ENCODE results near the gene INSIG1. TPM values are rescaled to one million over a fixed set of nuclear protein-coding genes. Genes with fewer than 3 reads are reported as not detected.

INSIG1 gene
- total and polyA plus RNA-seq, 2 donors (not counting 3 experiments of a cell fraction or from before 2014, with no cell fraction given): 79.3 to 102 TPM

- ChIA-PET CTCF (no interaction called here), POLR2A (no interaction called here)
- no peaks in the 10 kb centered on the region for H3K9me1 ChIP-seq (replicated peaks; ENCODE audit: control insufficient read depth, extremely low read depth, insufficient read depth, low read length)
- FAIRE-seq (no peak), DNase-seq (ENCODE audit: low read depth, low spot score) (no peak)
- no peak overlapping the region for H3K4me2 ChIP-seq (ENCODE audit: insufficient read depth, low read length)
- no peak overlapping the region for H3K4me3 ChIP-seq (replicated peaks in 1 of 3; ENCODE audit: insufficient read depth in 1 of 3, low read depth in 1 of 3, low read length in 3 of 3)
- dilution Hi-C loops (cut with MboI; ENCODE audit: extremely low pct_ligation_motif_present, low sequenced_read_pairs): no loop called here
- no peaks in the 10 kb centered on the region for H3K36me3 ChIP-seq (ENCODE audit: control insufficient read depth in 2 of 2, extremely low read depth in 1 of 2, insufficient read depth in 2 of 2, low read length in 2 of 2)
- H3K79me2 ChIP-seq (ENCODE audit: control insufficient read depth, insufficient read depth, low read length): peaks cover under 1% of the 10 kb centered on the region
- no peak overlapping the region for H3K9ac ChIP-seq (replicated peaks; ENCODE audit: extremely low read depth, insufficient read depth, low read length)
- H3K9me3 ChIP-seq (replicated peaks; ENCODE audit: control insufficient read depth, insufficient read depth, low read length): no peaks in the 10 kb centered on the region
- TF ChIP-seq MYC (IDR thresholded peaks at IDR 0.05; ENCODE audit: low read depth, low read length) (no peak), POLR2AphosphoS5 (IDR thresholded peaks at IDR 0.05; ENCODE audit: insufficient read depth, low read depth, low read length) (no peak), GATA2 (IDR thresholded peaks at IDR 0.05; ENCODE audit: insufficient read depth, insufficient read length, low read depth, low read length) (peak; percentile 35)
- no TSS peak for BruUV-seq (replicated peaks)
- peaks cover 18% of the 10 kb centered on the region for H3K4me1 ChIP-seq (ENCODE audit: control insufficient read depth, extremely low read depth, insufficient read depth, low read length)
- intact Hi-C loops (cut with micrococcal nuclease): loop anchor here (10.0 kb wide), 1 partner anchor 472 kb away; no protein-coding TSS in a partner anchor
- no peaks in the 10 kb centered on the region for H3K27me3 ChIP-seq (ENCODE audit: control insufficient read depth in 2 of 2, insufficient read depth in 2 of 2, low read length in 2 of 2)
- H3K27ac ChIP-seq (ENCODE audit: insufficient read depth, low read depth, low read length): no peak overlapping the region
- H4K20me1 ChIP-seq (replicated peaks; ENCODE audit: control insufficient read depth, extremely low read depth, insufficient read depth, low read length): no peaks in the 10 kb centered on the region
- H2AFZ ChIP-seq (ENCODE audit: low read depth, low read length): no peak overlapping the region
These were observed 4.9 kb upstream of the INSIG1 start for GRCh38 chr7:155292680-155293226.

- Histone ChIP-seq H2AFZ (ENCODE audit: low read depth, low read length) (no peak overlapping the region), H3K9ac (replicated peaks; ENCODE audit: extremely low read depth, insufficient read depth, low read length) (no peak overlapping the region), H3K4me2 (ENCODE audit: insufficient read depth, low read length) (no peak overlapping the region), H3K9me1 (replicated peaks; ENCODE audit: control insufficient read depth, extremely low read depth, insufficient read depth, low read length) (no peaks in the 10 kb centered on the region), H3K4me1 (ENCODE audit: control insufficient read depth, extremely low read depth, insufficient read depth, low read length) (peaks cover 18% of the 10 kb centered on the region), H3K27me3 (ENCODE audit: control insufficient read depth in 2 of 2, insufficient read depth in 2 of 2, low read length in 2 of 2) (no peaks in the 10 kb centered on the region), H3K27ac (ENCODE audit: insufficient read depth, low read depth, low read length) (no peak overlapping the region), H4K20me1 (replicated peaks; ENCODE audit: control insufficient read depth, extremely low read depth, insufficient read depth, low read length) (no peaks in the 10 kb centered on the region), H3K79me2 (ENCODE audit: control insufficient read depth, insufficient read depth, low read length) (peaks cover 12% of the 10 kb centered on the region), H3K36me3 (ENCODE audit: control insufficient read depth in 2 of 2, extremely low read depth in 1 of 2, insufficient read depth in 2 of 2, low read length in 2 of 2) (no peaks in the 10 kb centered on the region), H3K9me3 (replicated peaks; ENCODE audit: control insufficient read depth, insufficient read depth, low read length) (no peaks in the 10 kb centered on the region), H3K4me3 (replicated peaks in 1 of 3; ENCODE audit: insufficient read depth in 1 of 3, low read depth in 1 of 3, low read length in 3 of 3) (no peak overlapping the region)
- dilution Hi-C loops (cut with MboI; ENCODE audit: extremely low pct_ligation_motif_present, low sequenced_read_pairs): no loop called here
- POLR2A ChIA-PET: no interaction called here
- intact Hi-C loops (cut with micrococcal nuclease): loop anchor here (10.0 kb wide), 1 partner anchor 471 kb away; no protein-coding TSS in a partner anchor
- BruUV-seq (replicated peaks): no TSS peak
- FAIRE-seq (no peak), DNase-seq (ENCODE audit: low read depth, low spot score) (no peak)
- TF ChIP-seq MAX (IDR thresholded peaks at IDR 0.05; ENCODE audit: insufficient read depth, insufficient read length): no peak
- TF ChIP-seq POLR2A (IDR thresholded peaks at IDR 0.05; ENCODE audit: low read depth, low read length): no peak
- TF ChIP-seq CTCF (IDR thresholded peaks at IDR 0.05; ENCODE audit: extremely low read depth in 1 of 2, insufficient read depth in 1 of 2, low read depth in 1 of 2, low read length in 2 of 2): no peak
- no peak for TF ChIP-seq MYC (IDR thresholded peaks at IDR 0.05; ENCODE audit: low read depth, low read length)
- TF ChIP-seq EZH2 (IDR thresholded peaks at IDR 0.05; ENCODE audit: borderline replicate concordance, low read depth, low read length, severe bottlenecking): no peak
- no peak for TF ChIP-seq GATA2 (IDR thresholded peaks at IDR 0.05; ENCODE audit: insufficient read depth, insufficient read length, low read depth, low read length)
- no peak for TF ChIP-seq JUN (IDR thresholded peaks at IDR 0.05; ENCODE audit: borderline replicate concordance, insufficient read depth, insufficient read length, low read depth)
- TF ChIP-seq FOS (IDR thresholded peaks at IDR 0.05; ENCODE audit: borderline replicate concordance, insufficient read depth, low read length): no peak
- no peak for TF ChIP-seq POLR2AphosphoS5 (IDR thresholded peaks at IDR 0.05; ENCODE audit: insufficient read depth, low read depth, low read length)
- CTCF ChIA-PET: interaction anchor here (3.2 kb wide), 1 partner anchor 51 kb away, joined by 9 read pairs; no protein-coding TSS in a partner anchor
These were observed 3.8 kb upstream of the INSIG1 start for GRCh38 chr7:155293721-155294510.
